ENCODE results near the gene KBTBD13. TPM values are rescaled to one million over a fixed set of nuclear protein-coding genes. Genes with fewer than 3 reads are reported as not detected.
"Not testable (repeated sequence)": the region's sequence is repeated elsewhere in the genome, so short reads cannot be mapped to it uniquely, and the experiment has no call there.

Gene KBTBD13
- total RNA-seq, 1 donor from 2014 or later = 1.6 TPM

DNA sequence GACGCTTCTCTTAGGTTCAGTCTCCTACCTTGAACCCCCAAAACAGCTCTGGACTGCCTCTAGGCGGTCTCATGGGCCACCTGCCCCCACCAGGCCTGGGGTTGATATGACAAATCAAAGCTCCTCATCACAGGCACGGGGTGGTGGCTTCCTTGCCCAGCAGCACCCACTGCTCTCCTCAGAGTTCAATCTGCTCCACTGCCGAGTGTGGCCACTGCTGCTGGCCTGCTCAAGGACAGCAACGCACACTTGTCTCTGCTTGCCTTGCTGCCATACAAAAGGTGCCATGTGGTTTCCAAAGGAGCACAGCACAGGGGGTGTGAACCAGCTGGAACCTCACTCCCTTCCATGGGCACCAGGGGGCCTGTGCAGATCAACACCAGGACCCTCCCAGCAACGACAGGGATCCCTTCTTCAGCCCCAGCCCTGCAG lies 10.2 kb downstream of the KBTBD13 start:
- Histone ChIP-seq H3K4me1 (ENCODE audit: control insufficient read depth in 3 of 3, insufficient read depth in 3 of 3, low read length in 3 of 3) (peaks cover 51 to 80% (median 64%) of the 10 kb centered on the region in 3 donors), H3K27me3 (ENCODE audit: control insufficient read depth in 3 of 3, insufficient read depth in 3 of 3, low read length in 3 of 3) (peaks cover 0 to 10% (median 0%) of the 10 kb centered on the region in 3 donors)

GRCh38 chr15:65087411-65087810 lies 10.9 kb downstream of the KBTBD13 start:
- H3K4me3 ChIP-seq (ENCODE audit: low read length in 3 of 3) = no peak overlapping the region
- peaks cover 0 to 10% (median 0%) of the 10 kb centered on the region in 3 donors for H3K27me3 ChIP-seq (ENCODE audit: control insufficient read depth in 3 of 3, insufficient read depth in 3 of 3, low read length in 3 of 3)
- H3K9ac ChIP-seq (ENCODE audit: low read depth in 1 of 3, low read length in 3 of 3) = peak overlapping the region; percentile 48 to 71 (median 59)
- peak overlapping the region; percentile 79 for H3K27ac ChIP-seq (ENCODE audit: low read depth, low read length)
- H3K9me3 ChIP-seq (ENCODE audit: control insufficient read depth in 3 of 3, low read length in 3 of 3) = no peaks in the 10 kb centered on the region
- H3K4me1 ChIP-seq (ENCODE audit: control insufficient read depth in 3 of 3, insufficient read depth in 3 of 3, low read length in 3 of 3) = peaks cover 45 to 75% (median 57%) of the 10 kb centered on the region in 3 donors
- H3K36me3 ChIP-seq (ENCODE audit: control insufficient read depth in 3 of 3, insufficient read depth in 3 of 3, low read length in 3 of 3) = peaks cover 0 to 2% (median 0%) of the 10 kb centered on the region in 3 donors

More for the DNA sequence above, 10.2 kb downstream of the KBTBD13 start:
- Histone ChIP-seq H3K9ac (ENCODE audit: low read depth in 1 of 3, low read length in 3 of 3) (no peak overlapping the region), H3K27ac (ENCODE audit: low read depth, low read length) (peak overlapping the region; percentile 45), H3K9me3 (ENCODE audit: control insufficient read depth in 3 of 3, low read length in 3 of 3) (no peaks in the 10 kb centered on the region), H3K4me3 (ENCODE audit: low read length in 3 of 3) (no peak overlapping the region), H3K36me3 (ENCODE audit: control insufficient read depth in 3 of 3, insufficient read depth in 3 of 3, low read length in 3 of 3) (peaks cover 0 to 2% (median 0%) of the 10 kb centered on the region in 3 donors)

DNA sequence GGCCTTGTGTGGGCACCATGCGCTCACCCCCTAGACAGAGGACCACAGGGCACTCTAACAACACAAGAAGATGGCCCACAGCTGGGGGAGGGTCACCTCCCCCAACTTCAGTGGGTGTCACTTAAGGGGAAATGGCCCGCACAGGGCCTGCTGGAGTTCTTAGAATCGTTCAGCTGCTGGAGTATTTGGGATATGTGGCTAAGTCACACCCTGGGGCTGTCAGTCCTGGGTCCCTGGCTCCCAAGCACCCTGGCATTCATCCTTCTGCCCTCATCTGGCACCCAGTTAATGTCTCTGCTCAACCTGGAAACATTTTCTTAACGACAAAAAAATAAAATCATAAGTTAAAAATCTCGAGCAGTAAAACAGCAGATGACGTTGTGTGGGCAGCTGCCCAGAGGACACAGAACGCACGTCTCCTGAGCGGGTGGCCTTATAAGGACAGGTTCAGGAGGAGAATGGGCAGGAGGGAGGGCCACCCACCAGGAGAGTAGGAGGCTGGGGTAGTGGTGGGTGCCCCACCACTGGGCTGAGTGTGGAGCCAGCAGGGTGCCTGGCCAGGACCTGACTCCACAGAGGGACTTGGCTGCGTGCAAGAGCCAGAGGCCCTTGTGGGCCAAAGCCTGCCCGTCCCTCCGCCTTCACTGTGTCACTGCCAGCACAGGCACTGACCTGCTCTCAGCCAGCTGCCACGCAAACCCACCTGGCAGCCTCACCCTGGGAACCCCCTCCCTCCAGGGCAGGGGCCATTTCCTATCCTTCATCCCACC lies 11.5 kb downstream of the KBTBD13 start:
- peak overlapping the region; percentile 44 to 71 (median 48) for H3K9ac ChIP-seq (ENCODE audit: low read depth in 1 of 3, low read length in 3 of 3)
- peaks cover 0 to 10% (median 0%) of the 10 kb centered on the region in 3 donors for H3K27me3 ChIP-seq (ENCODE audit: control insufficient read depth in 3 of 3, insufficient read depth in 3 of 3, low read length in 3 of 3)
- H3K4me1 ChIP-seq (ENCODE audit: control insufficient read depth in 3 of 3, insufficient read depth in 3 of 3, low read length in 3 of 3) = peaks cover 42 to 69% (median 51%) of the 10 kb centered on the region in 3 donors
- peak overlapping the region in 1 of 3 donors; percentile 35 for H3K4me3 ChIP-seq (ENCODE audit: low read length in 3 of 3)
- H3K9me3 ChIP-seq (ENCODE audit: control insufficient read depth in 3 of 3, low read length in 3 of 3) = no peaks in the 10 kb centered on the region
- peak overlapping the region; percentile 79 for H3K27ac ChIP-seq (ENCODE audit: low read depth, low read length)
- peaks cover 0 to 2% (median 2%) of the 10 kb centered on the region in 3 donors for H3K36me3 ChIP-seq (ENCODE audit: control insufficient read depth in 3 of 3, insufficient read depth in 3 of 3, low read length in 3 of 3)

DNA sequence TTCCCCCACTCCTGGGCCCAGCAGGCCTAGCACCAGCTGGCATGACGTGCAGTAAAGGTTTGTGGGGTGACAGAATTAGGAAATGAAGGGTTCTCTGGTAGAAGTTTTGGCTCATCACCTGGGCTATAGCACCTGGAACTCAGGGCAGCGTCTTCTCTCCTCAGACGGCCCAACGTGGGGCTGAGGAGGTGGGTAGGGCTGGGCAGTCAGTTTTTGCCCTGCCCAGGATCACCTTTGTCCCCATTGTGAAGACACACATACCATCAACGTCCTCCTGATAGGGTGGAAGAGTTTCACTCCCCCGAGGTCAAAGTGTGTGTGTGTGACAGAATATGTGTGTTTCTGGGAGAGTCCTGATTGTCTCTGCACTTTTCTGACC lies 12.1 kb downstream of the KBTBD13 start:
- Histone ChIP-seq H3K9ac (ENCODE audit: low read depth in 1 of 3, low read length in 3 of 3) (peak overlapping the region; percentile 44 to 71 (median 48)), H3K4me1 (ENCODE audit: control insufficient read depth in 3 of 3, insufficient read depth in 3 of 3, low read length in 3 of 3) (peaks cover 42 to 63% (median 45%) of the 10 kb centered on the region in 3 donors), H3K9me3 (ENCODE audit: control insufficient read depth in 3 of 3, low read length in 3 of 3) (no peaks in the 10 kb centered on the region)

GRCh38 chr15:65089206-65089824 lies 12.8 kb downstream of the KBTBD13 start:
- Histone ChIP-seq H3K27me3 (ENCODE audit: control insufficient read depth in 3 of 3, insufficient read depth in 3 of 3, low read length in 3 of 3) (peaks cover 0 to 8% (median 0%) of the 10 kb centered on the region in 3 donors), H3K4me3 (ENCODE audit: low read length in 3 of 3) (no peak overlapping the region), H3K36me3 (ENCODE audit: control insufficient read depth in 3 of 3, insufficient read depth in 3 of 3, low read length in 3 of 3) (peaks cover 0 to 2% (median 2%) of the 10 kb centered on the region in 3 donors), H3K27ac (ENCODE audit: low read depth, low read length) (peak overlapping the region; percentile 79), H3K9ac (ENCODE audit: low read depth in 1 of 3, low read length in 3 of 3) (peak overlapping the region in 1 of 3 donors; percentile 71), H3K4me1 (ENCODE audit: control insufficient read depth in 3 of 3, insufficient read depth in 3 of 3, low read length in 3 of 3) (peaks cover 42 to 61% (median 45%) of the 10 kb centered on the region in 3 donors), H3K9me3 (ENCODE audit: control insufficient read depth in 3 of 3, low read length in 3 of 3) (no peaks in the 10 kb centered on the region)

More for the DNA sequence above, 12.1 kb downstream of the KBTBD13 start:
- peaks cover 0 to 8% (median 0%) of the 10 kb centered on the region in 3 donors for H3K27me3 ChIP-seq (ENCODE audit: control insufficient read depth in 3 of 3, insufficient read depth in 3 of 3, low read length in 3 of 3)
- H3K4me3 ChIP-seq (ENCODE audit: low read length in 3 of 3) = peak overlapping the region in 1 of 3 donors; percentile 35
- H3K36me3 ChIP-seq (ENCODE audit: control insufficient read depth in 3 of 3, insufficient read depth in 3 of 3, low read length in 3 of 3) = peaks cover 0 to 2% (median 2%) of the 10 kb centered on the region in 3 donors
- peak overlapping the region; percentile 79 for H3K27ac ChIP-seq (ENCODE audit: low read depth, low read length)

- no peak overlapping the region for H3K27ac ChIP-seq (ENCODE audit: low read depth, low read length)
- peaks cover 37 to 50% (median 40%) of the 10 kb centered on the region in 3 donors for H3K4me1 ChIP-seq (ENCODE audit: control insufficient read depth in 3 of 3, insufficient read depth in 3 of 3, low read length in 3 of 3)
- no peak overlapping the region for H3K9ac ChIP-seq (ENCODE audit: low read depth in 1 of 3, low read length in 3 of 3)
Observed at GRCh38 chr15:65091946-65092770, 15.6 kb downstream of the KBTBD13 start.

DNA sequence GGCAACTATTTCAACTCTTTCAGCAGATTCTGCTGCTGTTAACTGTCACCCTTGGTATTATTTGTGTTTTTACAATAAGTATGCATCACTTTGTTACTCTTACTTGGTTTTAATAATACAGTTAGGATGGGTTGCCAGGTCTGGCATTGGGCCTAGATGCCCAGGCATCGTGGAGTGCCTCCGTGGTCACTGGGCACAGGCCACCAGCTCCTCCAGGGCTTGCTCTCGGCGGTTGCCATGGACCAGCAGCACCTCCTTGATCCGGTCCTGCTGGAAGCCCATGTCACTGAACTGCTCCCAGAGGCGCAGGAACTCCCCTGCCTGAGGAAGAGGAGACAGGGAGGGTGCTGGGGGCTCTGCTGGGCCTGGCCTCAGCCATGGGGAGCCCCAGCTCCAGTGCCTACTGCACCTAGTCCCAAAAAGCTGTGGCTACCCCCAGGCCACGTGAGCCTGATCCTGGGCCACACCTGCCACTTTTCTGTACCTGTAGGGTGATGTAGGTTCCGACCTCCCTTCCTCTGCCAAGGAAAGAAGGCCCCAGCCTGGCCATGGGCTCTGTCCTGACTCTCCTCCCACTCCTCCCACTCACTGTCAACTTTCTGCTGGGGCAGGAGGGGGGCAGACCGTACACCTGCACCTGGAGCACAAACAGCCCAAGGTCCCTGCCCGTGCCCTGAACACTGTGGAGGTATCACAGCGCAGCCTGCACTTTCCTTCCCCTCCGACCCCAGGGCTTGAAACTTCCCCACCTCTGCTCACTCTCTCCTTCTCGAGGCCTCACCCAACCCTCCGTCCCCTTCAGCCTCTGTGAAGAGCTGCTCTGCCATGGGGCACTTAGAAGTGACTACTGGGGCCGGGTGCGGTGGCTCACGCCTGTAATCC lies 16.6 kb downstream of the KBTBD13 start:
- Histone ChIP-seq H3K4me3 (ENCODE audit: low read length in 3 of 3) (no peak overlapping the region), H3K27me3 (ENCODE audit: control insufficient read depth in 3 of 3, insufficient read depth in 3 of 3, low read length in 3 of 3) (no peaks in the 10 kb centered on the region), H3K4me1 (ENCODE audit: control insufficient read depth in 3 of 3, insufficient read depth in 3 of 3, low read length in 3 of 3) (peaks cover 28 to 42% (median 33%) of the 10 kb centered on the region in 3 donors), H3K9ac (ENCODE audit: low read depth in 1 of 3, low read length in 3 of 3) (peak overlapping the region in 1 of 3 donors; percentile 32), H3K9me3 (ENCODE audit: control insufficient read depth in 3 of 3, low read length in 3 of 3) (no peaks in the 10 kb centered on the region), H3K36me3 (ENCODE audit: control insufficient read depth in 3 of 3, insufficient read depth in 3 of 3, low read length in 3 of 3) (peaks cover 8 to 13% (median 9%) of the 10 kb centered on the region in 3 donors), H3K27ac (ENCODE audit: low read depth, low read length) (no peak overlapping the region)

More at GRCh38 chr15:65091946-65092770, 15.6 kb downstream of the KBTBD13 start:
- peaks cover 2 to 3% (median 2%) of the 10 kb centered on the region in 3 donors for H3K36me3 ChIP-seq (ENCODE audit: control insufficient read depth in 3 of 3, insufficient read depth in 3 of 3, low read length in 3 of 3)
- H3K9me3 ChIP-seq (ENCODE audit: control insufficient read depth in 3 of 3, low read length in 3 of 3) = no peaks in the 10 kb centered on the region
- no peaks in the 10 kb centered on the region for H3K27me3 ChIP-seq (ENCODE audit: control insufficient read depth in 3 of 3, insufficient read depth in 3 of 3, low read length in 3 of 3)
- no peak overlapping the region for H3K4me3 ChIP-seq (ENCODE audit: low read length in 3 of 3)

DNA sequence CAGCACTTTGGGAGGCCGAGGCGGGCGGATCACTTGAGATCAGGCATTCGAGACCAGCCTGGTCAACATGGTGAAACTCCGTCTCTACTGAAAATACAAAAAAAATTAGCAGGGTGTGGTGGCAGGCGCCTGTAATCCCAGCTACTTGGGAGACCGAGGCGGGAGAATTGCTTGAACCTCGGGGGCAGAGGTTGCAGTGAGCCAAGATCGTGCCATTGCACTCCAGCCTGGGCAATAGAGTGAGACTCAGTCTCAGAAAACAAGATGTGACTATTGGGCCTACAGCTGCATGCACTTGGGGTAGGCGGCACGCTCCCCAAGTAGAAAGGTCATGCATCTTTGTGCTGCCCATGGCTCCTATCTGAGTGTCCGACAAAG lies 17.2 kb downstream of the KBTBD13 start:
- peaks cover 21 to 36% (median 27%) of the 10 kb centered on the region in 3 donors for H3K4me1 ChIP-seq (ENCODE audit: control insufficient read depth in 3 of 3, insufficient read depth in 3 of 3, low read length in 3 of 3)
- not testable (repeated sequence) for H3K27ac ChIP-seq (ENCODE audit: low read depth, low read length); H3K27me3 ChIP-seq (ENCODE audit: control insufficient read depth in 3 of 3, insufficient read depth in 3 of 3, low read length in 3 of 3)

More for the DNA sequence above, 17.2 kb downstream of the KBTBD13 start:
- not testable (repeated sequence) for H3K9ac ChIP-seq (ENCODE audit: low read depth in 1 of 3, low read length in 3 of 3); H3K9me3 ChIP-seq (ENCODE audit: control insufficient read depth in 3 of 3, low read length in 3 of 3); H3K4me3 ChIP-seq (ENCODE audit: low read length in 3 of 3)
- peaks cover 13 to 15% (median 14%) of the 10 kb centered on the region in 3 donors for H3K36me3 ChIP-seq (ENCODE audit: control insufficient read depth in 3 of 3, insufficient read depth in 3 of 3, low read length in 3 of 3)
